Lung (tissue), 12 donors: ENCODE measurements around the gene NUDT1. TPM values are rescaled to one million over a fixed set of nuclear protein-coding genes. Genes with fewer than 3 reads are reported as not detected.

Source experiments
- ATAC-seq: fragments of 200-7000 bp; cut with Tn5 transposase; one replicate; pipeline ENCODE4 v1.9.1; 2020; ENCODE audit warnings: moderate number of reproducible peaks; ENCODE audit not compliant: insufficient read depth, low FRiP score
- DNase-seq, 3 donors: peaks; one replicate each; pipeline ENCODE4 v3.0.0-alpha.2; 2013 to 2017
- H3K27ac ChIP-seq, 2 donors: one replicate each; pipeline ENCODE4 v1.5.1; 2013; ENCODE audit warnings: mild to moderate bottlenecking in 2 of 2, moderate library complexity in 2 of 2, control low read depth in 1 of 2, inconsistent platforms in 1 of 2, low read depth in 1 of 2, low read length in 1 of 2
- H3K27me3 ChIP-seq, 3 donors: one replicate each; pipeline ENCODE4 v1.5.1; 2013; ENCODE audit warnings: low read length in 2 of 3; ENCODE audit not compliant: control insufficient read depth in 3 of 3, insufficient read depth in 3 of 3
- H3K36me3 ChIP-seq, 4 donors: one replicate each; pipeline ENCODE4 v1.5.1; 2013; ENCODE audit warnings: low read length in 4 of 4, mild to moderate bottlenecking in 1 of 4, moderate library complexity in 1 of 4; ENCODE audit not compliant: control insufficient read depth in 4 of 4, insufficient read depth in 4 of 4
- H3K4me1 ChIP-seq, 5 donors: one replicate each; pipeline ENCODE4 v1.5.1; 2013; ENCODE audit warnings: low read length in 5 of 5, mild to moderate bottlenecking in 2 of 5, moderate library complexity in 1 of 5; ENCODE audit not compliant: control insufficient read depth in 5 of 5, insufficient read depth in 5 of 5
- H3K4me3 ChIP-seq: one replicate; pipeline ENCODE4 v1.5.1; 2013; ENCODE audit warnings: mild to moderate bottlenecking, control low read depth, moderate library complexity
- H3K9ac ChIP-seq, 2 donors: one replicate each; pipeline ENCODE4 v1.5.1; 2013; ENCODE audit warnings: low read length in 2 of 2, control low read depth in 1 of 2; ENCODE audit not compliant: insufficient read depth in 1 of 2
- H3K9me3 ChIP-seq, 4 donors: one replicate each; pipeline ENCODE4 v1.5.1; 2013; ENCODE audit warnings: low read length in 3 of 4, mild to moderate bottlenecking in 1 of 4, moderate library complexity in 1 of 4; ENCODE audit not compliant: control insufficient read depth in 4 of 4, insufficient read depth in 3 of 4
- CTCF ChIP-seq: IDR thresholded peaks from 2 replicates; pipeline ENCODE4 v1.5.1; 2012; ENCODE audit warnings: mild to moderate bottlenecking; ENCODE audit errors: control extremely low read depth, extremely low read depth
- WGBS, 2 donors: extraction: QIAGEN DNeasy Blood & Tissue Kit; methylation state at CpG; one replicate each; pipeline ENCODE4 v1.1.7; 2013; 5-methylcytosine and 5-hydroxymethylcytosine counted together
- polyA plus RNA-seq, 2 donors: library from polyadenylated mRNA; stranded (reverse); fragments of 200-250 nt; gene quantifications; one replicate each; pipeline ENCODE4 v1.2.1, GENCODE V29; 2013
- total RNA-seq, 2 donors: library from RNA; depleted of rRNA in 1 of 2; stranded (reverse); fragments of >200 nt in 1 of 2; gene quantifications; one replicate each; pipeline ENCODE4 v1.2.1, GENCODE V29; 2014 to 2021
- donor health status: control.
- donor health status: control.
- donor health status: Bipolar disorder and iron deficiency.
- donor health status: healthy.
- donor health status: DM: yes; HTN: yes; CAD: no.

Gene NUDT1
- total and polyA plus RNA-seq, 4 donors, result 9.3 to 24.7 (median 18.5) TPM

GRCh38 chr7:2220506-2220905 is 21.5 kb upstream of the NUDT1 start:
- no peak overlapping the region for H3K27ac ChIP-seq
- DNase-seq, result no peak
- no peaks in the 10 kb centered on the region for H3K27me3 ChIP-seq
- H3K4me3 ChIP-seq, result no peak overlapping the region
- peaks cover 0 to 3% (median 0%) of the 10 kb centered on the region in 4 donors for H3K9me3 ChIP-seq
- peaks cover 0 to 7% (median 0%) of the 10 kb centered on the region in 5 donors for H3K4me1 ChIP-seq
- no peak for ATAC-seq
- 87 to 97% methylated on average over 16 of the region's 16 CpGs for WGBS, 2 donors
- no peak overlapping the region for H3K9ac ChIP-seq
- peaks cover 3 to 78% (median 34%) of the 10 kb centered on the region in 4 donors for H3K36me3 ChIP-seq
- no peak for TF ChIP-seq CTCF

DNA sequence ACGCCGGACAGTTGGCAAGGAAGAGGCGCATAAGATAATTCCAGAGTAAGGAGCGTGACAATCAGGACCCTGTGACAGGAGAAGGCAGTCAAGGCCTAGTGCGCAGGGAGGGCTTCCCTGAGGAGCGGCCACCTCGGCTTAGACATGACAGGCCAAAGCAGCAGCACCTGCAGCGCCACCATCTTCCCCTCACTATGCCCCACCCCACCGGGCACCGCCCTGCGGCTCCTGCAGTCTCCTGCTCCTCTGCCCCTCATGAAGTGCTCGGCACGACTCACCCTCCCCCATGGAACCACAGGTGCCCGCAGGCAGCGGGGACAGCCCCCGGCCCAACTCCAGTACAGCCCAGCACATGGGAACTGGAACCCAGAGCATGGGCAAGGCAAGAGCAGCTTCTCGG is 21.1 kb upstream of the NUDT1 start:
- 91 to 95% methylated on average over 17 of the region's 17 CpGs for WGBS, 2 donors
- Histone ChIP-seq H3K27ac (no peak overlapping the region), H3K4me1 (peaks cover 0 to 7% (median 0%) of the 10 kb centered on the region in 5 donors), H3K9me3 (no peaks in the 10 kb centered on the region), H3K9ac (no peak overlapping the region), H3K27me3 (no peaks in the 10 kb centered on the region), H3K4me3 (no peak overlapping the region), H3K36me3 (peaks cover 0 to 74% (median 33%) of the 10 kb centered on the region in 4 donors)
- no peak for ATAC-seq
- DNase-seq, result no peak
- TF ChIP-seq CTCF, result no peak

GRCh38 chr7:2222516-2222915 is 19.5 kb upstream of the NUDT1 start:
- WGBS, 2 donors, result 96% methylated on average over 22 of the region's 22 CpGs
- DNase-seq, result no peak
- ATAC-seq, result no peak
- Histone ChIP-seq H3K27me3 (no peaks in the 10 kb centered on the region), H3K4me3 (no peak overlapping the region), H3K27ac (no peak overlapping the region), H3K36me3 (peaks cover 0 to 64% (median 31%) of the 10 kb centered on the region in 4 donors), H3K9me3 (no peaks in the 10 kb centered on the region), H3K9ac (no peak overlapping the region), H3K4me1 (peaks cover 0 to 7% (median 0%) of the 10 kb centered on the region in 5 donors)
- TF ChIP-seq CTCF, result no peak

DNA sequence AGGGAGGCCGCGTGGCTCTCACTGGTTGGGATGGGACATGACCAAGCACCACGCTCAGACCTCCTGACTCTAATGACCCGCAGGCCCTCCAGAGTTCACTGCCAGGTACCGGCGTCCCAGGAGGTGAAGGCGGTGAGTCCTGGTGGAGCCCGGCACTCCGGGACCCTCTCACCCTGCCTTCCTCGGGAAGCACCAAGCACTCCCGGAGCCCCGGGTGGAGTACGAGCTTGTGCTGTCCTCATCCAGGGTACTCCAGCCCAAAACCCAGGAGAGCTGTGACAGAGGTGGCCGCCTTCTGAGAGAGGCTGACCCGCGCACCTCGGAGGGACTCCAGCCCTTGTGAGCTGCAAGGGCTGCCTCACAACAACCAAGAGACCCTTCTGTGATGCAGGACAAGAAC is 18.7 kb upstream of the NUDT1 start:
- H3K4me3 ChIP-seq, result no peak overlapping the region
- TF ChIP-seq CTCF, result no peak
- no peaks in the 10 kb centered on the region for H3K9me3 ChIP-seq
- WGBS, 2 donors, result 91 to 95% methylated on average over 17 of the region's 17 CpGs
- DNase-seq (no peak), ATAC-seq (no peak)
- no peak overlapping the region for H3K9ac ChIP-seq
- H3K4me1 ChIP-seq, result peaks cover 0 to 7% (median 0%) of the 10 kb centered on the region in 5 donors
- no peaks in the 10 kb centered on the region for H3K27me3 ChIP-seq
- H3K27ac ChIP-seq, result no peak overlapping the region
- H3K36me3 ChIP-seq, result peaks cover 0 to 61% (median 29%) of the 10 kb centered on the region in 4 donors
